GM18508 (cell line): ENCODE data around the gene GBX1.

ENCODE experiments used
- ATAC-seq: cut with Tn5 transposase; IDR thresholded peaks from one replicate; pipeline ENCODE4 v1.9.1; 2021; ENCODE audit warnings: moderate number of reproducible peaks; ENCODE audit not compliant: insufficient read depth, unreplicated experiment

The GBX1 gene

DNA sequence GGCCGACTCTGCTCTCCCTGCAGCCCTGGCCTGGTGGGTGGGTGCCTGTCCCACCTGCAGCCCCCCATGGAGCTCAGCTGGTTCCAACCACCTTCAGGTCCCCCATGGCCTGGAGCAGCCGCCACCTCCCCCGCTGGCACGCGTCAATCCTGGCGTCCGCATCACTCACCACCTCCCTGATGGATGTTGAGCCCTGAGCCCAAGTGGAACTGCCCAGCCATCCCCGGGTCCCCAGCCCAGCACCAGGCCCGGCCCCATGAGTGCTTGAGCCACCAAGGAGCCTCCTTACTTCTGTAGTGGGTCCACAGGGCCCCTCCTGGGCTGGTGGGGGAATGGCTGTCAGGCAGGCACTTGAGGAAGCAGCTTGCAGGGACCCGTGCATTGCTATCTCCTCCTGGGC is 66.6 kb downstream of the GBX1 start:
- ATAC-seq = no peak

DNA sequence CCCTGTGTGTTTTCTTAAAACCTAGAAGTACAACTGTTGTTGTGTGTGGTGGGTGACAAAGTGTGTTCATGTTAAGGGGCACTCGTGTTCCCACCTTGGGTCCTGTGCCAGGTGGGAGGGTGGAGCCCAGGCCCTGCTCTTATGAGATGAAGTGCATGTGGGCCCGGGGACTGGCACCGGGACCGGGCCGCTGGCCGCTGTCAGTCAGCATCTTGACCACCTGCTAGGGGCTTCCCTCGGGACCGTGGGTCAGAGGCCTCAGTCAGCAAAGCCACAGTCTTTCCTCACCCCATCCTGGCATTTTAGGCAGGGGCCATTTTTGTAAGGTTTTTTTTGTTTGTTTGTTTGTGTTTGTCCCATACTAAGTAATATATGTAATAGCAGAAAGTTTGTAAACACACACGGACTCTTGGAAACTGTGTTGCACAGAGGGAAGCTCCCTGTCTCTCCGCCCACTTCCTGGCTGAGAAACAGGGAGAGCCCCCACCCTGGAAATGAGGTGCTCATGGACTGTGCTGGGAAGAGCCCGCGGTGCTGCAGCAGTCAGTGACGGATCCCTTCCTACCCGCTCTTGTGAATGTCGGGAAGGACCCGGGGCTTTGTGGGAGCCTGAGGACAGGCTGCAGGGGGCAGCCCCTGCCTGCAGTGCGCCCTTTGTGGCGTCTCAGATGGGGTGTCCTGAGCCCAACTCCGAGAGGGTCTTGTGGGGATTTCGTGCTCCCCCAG is 67.8 kb downstream of the GBX1 start:
- ATAC-seq = no peak
